Erythroblast (primary cell): ENCODE results near the gene HOXD9.

Experiments used
- GATA1 ChIP-seq: IDR thresholded peaks from 2 replicates; pipeline ENCODE4 v1.6.1; 2011; ENCODE audit warnings: low read depth, mild to moderate bottlenecking, control low read depth, low read length, moderate library complexity
- POLR2A ChIP-seq: IDR thresholded peaks from 2 replicates; pipeline ENCODE4 v1.6.1; 2011; ENCODE audit warnings: mild to moderate bottlenecking, low read length

GRCh38 chr2:176165370-176166050 lies 43.0 kb downstream of the HOXD9 start:
- TF ChIP-seq POLR2A = no peak
- no peak for TF ChIP-seq GATA1
